Renal cortex interstitium (tissue), 11 donors: Measurements from ENCODE around the gene TEAD1. TPM values are rescaled to one million over a fixed set of nuclear protein-coding genes. Genes with fewer than 3 reads are reported as not detected.

Source experiments
- DNase-seq, 11 donors: peaks; one replicate each; pipeline ENCODE4 v3.0.0-alpha.2; 2013; ENCODE audit warnings: low read depth in 9 of 11, low spot score in 4 of 11; ENCODE audit errors: extremely low read depth in 1 of 11
- polyA plus RNA-seq, 3 donors: library from polyadenylated mRNA; unstranded; fragments of 120-200 nt; gene quantifications; one replicate each; pipeline ENCODE4 v1.2.1, GENCODE V29; 2013; ENCODE audit not compliant: insufficient read length in 3 of 3

Gene TEAD1
- polyA plus RNA-seq, 3 donors = 88.2 to 109 (median 92.8) TPM

DNA sequence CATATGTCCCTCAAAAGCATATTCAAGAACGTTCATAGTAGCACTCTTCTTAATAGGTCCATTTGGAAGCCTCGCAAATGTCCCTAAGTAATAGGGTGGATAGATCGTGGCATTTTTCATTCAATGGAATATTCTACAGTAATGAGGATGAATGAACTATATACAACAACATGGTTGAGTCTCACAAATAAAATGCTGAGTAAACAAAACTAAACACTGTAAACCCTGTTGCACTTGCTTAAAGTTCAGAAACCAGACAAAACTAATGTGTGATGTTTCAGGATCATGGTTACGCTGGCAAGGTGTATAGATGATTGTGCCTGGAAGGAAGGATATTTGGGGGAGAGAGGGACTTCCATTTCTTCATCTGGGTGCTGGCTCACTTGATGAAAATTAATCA lies 244.4 kb downstream of the TEAD1 start:
- no peak for DNase-seq

DNA sequence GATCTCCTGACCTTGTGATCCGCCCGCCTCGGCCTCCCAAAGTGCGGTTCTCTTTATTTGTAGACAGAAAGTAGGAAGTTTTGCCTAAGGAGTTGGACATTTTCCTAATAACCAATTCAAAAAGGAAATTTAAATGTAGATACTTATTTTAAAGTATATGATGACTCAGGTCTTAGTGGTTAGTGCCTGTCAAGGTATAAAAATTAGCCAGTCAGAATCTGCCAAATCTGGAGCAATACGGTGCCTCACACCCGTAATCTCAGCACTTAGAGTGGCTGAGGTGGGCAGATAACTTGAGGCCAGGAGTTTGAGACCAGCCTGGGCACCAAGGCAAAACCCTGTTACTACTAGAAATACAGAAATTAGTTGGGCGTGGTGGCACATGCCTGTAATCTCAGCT lies 248.2 kb downstream of the TEAD1 start:
- no peak for DNase-seq

DNA sequence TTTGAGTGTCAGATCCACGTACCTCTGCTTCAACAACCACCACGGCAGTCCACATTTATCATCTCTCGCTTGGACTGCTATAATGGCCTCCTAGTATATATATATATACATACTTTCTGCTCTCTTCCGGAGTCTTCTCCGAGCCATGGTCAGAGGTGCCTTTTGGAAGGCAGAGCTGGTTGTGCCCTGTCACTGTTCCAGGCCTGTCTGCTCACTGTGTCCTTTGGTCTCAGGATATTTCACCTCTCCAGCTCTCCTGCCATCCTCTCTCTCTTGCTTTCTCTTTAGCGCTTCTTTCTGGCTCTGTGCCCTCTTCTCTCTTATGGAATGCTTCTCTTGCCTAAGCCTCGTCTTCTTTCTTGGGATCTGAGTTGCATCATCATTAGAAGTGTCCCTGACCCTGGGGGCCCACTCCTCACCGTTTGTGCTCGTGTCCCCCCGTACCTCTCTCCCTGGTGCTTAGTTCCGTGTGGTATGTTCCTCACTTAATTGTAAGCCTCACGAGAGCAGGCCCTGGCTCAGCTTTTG lies 248.8 kb downstream of the TEAD1 start:
- no peak for DNase-seq

DNA sequence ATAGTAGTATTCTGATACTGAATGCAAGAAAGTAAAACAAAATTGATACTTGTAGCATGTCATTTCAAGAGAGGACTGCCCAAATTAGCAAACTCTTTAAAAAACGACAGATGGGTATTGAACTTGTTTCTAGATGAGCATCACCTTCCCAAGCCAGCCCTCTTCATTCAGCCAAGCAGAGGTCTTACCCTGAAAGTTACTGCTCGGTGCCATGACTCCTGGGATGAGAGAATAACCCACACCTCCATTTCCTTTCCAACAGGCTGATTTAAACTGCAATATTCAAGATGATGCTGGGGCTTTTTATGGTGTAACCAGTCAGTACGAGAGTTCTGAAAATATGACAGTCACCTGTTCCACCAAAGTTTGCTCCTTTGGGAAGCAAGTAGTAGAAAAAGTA lies 250.4 kb downstream of the TEAD1 start:
- no peak for DNase-seq

DNA sequence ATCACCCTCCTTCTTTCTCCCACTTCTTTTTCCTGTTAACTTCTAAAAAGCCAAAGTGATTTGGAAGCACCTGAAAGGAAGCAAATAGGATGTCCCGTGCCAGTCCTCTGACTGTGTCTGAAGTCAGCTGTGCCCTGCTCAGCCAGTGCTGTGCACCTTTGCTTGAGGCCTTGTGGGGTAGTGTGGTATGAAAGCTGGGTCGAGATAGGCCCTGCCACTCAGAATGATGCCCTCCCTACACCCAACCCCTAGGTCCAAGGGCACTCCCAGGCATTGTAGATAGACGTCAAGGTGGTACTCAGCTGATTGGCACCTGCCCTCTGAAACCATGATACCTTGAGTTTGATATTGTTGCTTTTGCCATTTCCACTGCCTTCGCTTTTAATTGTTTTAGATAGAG lies 251.3 kb downstream of the TEAD1 start:
- DNase-seq = no peak

DNA sequence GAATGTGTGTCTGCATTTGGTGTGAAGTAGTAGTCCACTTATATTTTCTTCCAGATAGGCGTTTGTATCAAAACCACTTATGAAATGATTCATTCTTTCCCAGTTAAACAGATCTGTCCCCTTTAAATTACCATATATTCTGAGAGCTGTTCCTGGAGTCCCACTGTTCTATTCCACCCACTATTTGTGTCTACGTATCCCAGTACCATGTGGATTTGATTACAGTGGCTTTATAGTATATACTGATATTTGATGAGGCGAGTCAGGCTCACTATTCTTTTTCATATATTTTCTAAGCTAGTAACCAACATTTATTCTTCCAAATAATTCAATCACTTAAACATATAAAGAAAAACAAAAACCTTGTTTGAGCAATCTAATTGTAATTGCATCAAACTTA lies 253.0 kb downstream of the TEAD1 start:
- DNase-seq = no peak

DNA sequence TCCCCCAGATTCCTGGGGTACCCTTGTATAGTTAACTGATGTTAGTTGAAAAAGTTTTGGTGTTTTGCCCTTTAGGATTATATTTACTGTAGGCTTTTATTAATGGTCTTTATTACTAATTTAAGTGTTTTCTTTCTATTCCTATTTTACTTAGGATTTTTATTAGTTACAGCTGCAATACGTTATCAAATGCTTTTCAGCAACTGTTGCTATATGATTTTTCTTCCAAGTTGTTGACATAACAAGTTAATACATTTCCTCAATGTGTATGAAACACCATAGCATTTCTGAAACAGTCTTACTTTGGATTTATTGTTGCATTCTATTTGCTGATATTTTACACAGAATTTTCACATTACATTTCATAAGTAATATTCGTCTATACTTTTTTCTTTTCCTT lies 253.7 kb downstream of the TEAD1 start:
- DNase-seq = no peak

DNA sequence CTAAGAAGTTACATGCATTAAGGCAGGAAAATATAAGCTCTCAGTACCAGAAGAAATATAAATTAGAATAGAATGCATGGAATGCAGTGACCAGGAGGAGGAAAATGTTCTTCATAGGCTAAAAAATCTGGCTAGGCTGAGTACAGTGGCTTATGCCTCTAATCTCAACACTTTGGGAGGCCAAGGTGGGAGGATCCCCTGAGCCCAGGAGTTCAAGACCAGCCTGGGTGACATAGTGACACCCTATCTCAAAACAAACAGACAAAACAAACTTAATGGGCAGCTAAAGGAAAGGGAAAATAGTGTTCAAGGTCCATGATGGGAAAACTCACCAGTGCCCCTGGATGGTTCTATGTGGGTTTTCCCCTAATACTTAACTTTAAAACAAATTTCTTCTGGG lies 256.6 kb downstream of the TEAD1 start:
- DNase-seq = no peak

DNA sequence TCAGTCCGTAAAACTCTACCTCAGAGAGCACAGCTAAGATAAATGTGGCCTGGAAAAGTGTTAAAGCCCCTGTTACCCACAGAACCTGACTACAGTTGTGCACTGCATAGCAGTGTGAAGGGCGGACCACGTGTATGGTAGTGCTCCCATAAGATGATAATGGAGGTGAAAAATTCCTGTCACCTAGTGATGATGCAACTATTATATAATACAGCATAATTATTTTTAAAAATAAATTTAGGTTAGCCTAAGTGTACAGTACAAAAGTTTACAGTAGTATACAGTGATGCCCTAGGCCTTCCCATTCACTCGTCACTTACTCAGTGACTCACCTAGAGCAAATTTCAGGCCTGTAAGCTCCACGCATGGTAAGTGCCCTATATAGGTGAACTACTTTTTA lies 258.3 kb downstream of the TEAD1 start:
- no peak for DNase-seq

DNA sequence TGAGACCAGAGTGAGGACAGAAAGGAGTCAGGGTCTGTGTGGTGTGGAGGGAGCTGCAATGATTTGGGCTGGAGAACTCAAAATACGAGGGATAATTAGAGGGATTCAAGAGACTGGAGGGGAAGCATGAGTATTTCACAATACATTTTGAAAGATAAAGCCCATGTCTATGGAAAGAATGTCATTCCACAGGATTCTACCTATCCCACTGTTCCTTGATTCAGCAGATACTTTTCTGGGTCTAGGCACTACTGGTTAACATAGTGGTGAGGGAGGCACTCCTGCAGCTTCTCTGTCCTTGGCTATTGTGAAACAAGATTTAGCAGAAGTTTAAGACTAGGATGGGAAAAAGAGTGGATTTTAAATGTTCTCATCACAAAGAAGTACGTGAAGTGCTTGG lies 262.0 kb downstream of the TEAD1 start:
- DNase-seq = no peak

DNA sequence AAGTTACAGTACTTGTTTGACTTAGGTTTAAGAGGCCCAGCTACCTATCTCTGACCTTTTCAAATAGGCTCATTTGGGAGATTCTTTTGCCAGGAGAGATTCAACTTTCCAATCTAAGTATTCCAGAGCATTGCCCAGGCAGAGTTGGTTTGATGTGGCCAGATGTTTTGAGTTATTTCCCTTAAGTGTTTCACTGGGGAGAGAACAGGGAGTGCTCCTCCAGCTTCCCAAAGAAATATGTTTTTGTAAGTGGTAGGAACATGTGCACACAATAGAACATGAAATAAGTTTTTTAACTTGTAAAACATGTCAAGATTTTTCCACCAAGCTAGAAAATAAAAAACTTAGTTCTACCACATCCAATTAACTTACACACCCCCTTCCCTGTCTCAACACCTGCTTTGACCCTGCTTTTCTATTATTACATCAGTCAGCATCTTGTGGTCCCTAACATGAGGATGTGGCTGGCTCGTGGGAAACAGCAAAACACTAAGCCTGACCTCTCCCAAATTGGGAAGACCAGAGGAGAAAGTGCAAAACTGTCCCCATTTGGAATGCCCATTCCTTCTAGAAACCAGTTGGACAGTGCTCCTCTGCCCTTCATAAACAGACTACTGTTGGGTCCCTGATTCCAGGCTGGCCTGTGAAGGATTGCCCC lies 264.5 kb downstream of the TEAD1 start:
- DNase-seq = no peak

DNA sequence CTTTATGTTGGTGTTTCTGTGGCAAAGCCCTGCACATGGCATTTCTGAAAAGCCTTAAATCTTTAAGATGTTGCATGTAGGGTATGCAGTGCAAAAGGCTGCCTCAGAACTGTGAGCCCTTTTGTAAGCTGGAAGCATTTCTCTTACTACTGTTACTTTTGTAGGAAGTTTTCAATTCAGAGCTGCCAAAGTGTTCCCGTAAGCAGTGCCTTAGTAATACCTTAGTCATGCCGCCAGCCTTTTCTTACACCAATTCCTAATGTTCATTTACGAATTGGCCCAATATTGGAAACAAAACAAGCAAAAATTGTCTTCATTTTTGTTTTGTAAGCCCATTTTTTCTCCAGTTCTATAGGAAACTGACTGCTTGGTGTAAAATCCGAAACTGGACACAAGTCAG lies 267.4 kb downstream of the TEAD1 start:
- no peak for DNase-seq

DNA sequence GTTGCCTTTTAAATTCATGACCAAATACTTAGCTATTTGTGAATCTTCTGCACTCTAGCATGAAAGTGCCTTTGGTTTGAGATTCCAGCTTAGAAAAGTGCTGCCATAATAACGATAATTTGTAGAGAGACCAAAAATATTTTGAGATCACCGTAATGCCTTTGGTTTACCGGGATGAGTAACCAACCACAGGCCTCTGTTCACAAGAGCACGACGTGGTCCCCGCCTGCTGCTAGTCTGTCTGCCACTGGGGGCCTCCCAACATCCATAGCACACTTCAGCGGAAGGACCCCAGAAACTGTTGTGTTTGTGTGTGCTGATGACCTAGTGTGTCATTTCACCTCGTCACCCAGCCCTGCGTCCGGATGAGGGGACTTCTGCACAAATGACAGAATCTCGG lies 267.9 kb downstream of the TEAD1 start:
- no peak for DNase-seq

DNA sequence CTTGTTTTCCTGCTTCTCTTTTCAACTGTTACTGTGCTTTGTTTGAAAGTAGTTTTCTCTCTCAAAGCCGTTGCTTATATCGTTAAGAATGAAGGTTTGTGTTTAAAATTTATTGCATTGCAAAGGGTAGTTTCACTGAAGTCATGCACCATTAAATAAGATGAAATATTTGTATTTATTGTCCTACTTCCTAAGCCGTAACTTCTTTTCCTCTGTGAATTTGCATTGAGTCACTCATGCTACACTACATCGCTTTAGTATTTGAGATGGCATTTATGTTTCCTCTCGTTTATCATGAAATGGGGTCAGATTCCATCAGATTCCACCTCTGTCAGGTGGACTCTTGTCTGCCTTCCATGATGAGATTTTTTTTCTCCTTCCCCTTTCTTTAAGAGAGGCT lies 269.1 kb downstream of the TEAD1 start:
- peak in 2 of 11 donors; percentile 15 to 20 for DNase-seq

DNA sequence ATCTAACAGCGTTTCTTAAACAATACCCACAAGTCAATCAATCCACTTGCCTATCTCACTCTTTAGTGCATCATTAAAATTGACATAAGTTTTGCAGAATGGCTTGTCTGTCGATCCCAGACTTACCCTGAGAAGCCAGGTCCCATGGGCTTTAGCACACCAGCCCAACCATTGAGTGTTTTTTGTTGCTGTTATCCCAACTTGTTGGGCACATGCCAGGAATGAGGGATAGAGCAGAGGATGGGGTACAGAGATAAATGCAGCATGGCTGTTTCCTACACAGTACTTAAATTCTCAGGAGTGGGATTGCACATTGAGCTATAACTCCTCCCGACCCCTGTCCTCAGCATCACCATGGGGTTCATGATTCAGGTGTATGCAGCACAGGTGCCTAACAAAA lies 270.7 kb downstream of the TEAD1 start:
- no peak for DNase-seq

DNA sequence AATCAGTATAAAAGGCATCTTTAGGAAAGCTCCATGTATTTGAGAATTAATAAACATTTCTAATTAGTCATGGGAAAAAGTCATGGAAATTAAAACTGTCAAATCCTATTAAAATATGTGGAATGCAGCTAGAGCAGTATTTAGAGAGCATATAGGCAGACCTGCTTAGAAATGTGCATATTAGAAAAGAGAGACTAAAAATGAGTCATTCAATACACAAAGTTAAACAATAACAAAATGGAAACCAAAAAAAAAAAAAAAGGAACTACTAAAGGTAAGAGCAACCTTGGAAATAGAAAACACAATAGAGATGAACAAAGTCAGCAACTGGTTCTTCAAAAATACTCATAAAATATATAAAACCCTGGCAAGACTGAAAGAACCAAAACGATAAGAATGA lies 275.2 kb downstream of the TEAD1 start:
- no peak for DNase-seq

DNA sequence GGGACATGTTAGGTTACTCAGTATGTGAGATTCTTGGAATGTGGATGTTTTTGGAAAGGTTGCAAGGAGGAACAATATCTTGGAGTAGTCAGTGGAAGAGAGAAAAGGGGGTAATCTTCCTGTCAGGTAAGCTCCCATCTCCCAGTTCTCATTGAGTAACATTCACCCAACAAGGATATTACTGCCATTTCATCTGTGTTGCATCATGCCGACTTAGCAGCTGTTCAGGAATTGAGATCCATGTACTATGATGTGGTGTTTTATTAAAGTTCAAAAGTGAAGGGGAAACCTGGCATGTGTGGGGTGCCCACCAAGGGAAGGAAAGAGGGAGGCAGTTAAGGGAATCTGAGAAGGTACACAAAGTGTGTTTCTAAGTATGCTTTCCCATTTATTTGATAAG lies 276.4 kb downstream of the TEAD1 start:
- no peak for DNase-seq

DNA sequence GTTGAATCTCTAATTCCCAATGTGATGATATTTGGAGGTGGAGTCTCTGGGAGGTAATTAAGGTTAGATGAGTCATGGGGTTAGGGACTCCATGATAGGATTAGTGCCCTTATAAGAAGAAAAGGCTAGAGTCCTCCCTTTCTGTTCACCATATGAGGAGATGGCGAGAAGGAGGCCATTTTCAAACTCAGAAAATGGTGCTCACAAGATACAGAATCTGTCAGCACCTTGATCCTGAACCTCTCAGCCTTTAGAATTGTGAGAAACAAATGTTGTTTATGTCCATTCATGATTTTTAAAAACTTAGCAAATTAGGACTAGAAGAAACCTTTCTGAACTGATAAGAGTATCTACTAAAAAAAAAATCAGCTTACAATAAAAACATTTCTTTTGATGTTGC lies 277.2 kb downstream of the TEAD1 start:
- DNase-seq = no peak

DNA sequence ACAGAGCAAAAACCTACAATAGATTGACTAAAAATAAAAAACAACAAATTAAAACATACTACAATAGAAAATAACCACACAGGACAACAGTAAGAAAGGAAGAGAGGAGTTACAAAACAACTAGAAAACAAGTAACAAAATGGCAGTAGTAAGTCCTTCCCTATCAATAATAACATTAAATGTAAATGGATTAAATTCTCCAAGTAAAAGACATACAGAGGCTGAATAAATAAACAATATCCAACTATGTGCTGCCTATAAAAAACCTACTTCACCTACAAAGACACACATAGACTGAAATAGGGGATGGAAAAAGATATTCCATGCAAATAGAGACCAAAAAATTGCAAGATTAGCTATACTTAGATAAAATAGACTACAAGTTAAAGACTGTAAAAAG lies 277.9 kb downstream of the TEAD1 start:
- no peak for DNase-seq

DNA sequence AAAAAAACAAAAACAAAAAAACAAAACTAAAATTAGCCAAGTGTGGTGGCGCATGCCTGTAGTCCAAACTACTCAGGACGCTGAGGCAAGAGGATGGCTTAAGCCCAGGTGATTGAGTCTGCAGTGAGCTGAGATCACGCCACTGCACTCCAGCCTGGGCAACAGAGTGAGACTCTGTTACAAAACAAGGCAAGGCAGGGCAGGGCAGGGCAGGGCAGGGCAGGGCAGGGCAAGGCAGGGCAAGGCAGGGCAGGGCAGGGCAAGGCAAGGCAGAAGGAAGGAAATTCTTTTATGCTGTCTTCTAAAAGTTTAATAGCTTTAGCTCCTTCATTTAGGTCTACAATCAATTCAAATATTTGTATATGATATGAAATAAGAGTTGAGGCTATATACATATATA lies 284.8 kb downstream of the TEAD1 start:
- no peak for DNase-seq

DNA sequence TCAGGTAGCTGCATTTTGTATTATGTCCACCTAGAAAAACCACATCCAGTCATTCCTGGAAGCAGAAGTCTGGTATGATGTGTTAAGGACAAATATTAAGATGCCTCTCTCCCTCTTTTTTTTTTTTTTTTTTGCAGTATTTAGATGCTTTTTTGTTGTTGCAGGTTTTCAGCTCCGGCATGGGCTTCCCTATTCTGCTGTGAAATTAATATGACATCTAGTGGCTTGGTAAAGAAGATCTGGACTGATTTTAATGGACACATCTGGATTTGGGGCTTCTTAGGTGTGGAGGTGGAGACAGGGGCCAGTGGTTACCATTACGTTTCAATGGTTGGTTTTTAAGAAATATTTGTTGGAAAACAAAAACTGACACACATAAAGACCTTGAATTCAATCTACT lies 287.4 kb downstream of the TEAD1 start:
- DNase-seq = no peak

DNA sequence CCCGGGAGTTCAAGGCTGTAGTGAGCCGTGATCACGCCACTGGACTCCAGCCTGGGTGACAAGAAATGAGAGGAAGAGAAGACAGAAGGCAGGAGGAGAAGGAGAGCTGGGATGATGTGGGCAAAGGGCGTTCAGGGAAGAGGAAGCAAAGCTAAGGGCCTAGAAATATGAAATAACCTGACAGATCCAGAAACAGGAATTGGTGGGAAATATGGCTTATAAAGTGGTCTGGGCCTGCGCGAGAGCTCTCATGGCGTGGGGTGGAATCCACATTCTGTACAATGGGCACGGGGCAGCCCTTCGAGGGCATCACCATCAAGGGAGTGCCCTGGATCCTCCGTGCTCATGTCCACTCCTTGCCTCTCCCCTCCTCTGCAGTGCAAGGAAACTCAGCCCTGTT lies 288.1 kb downstream of the TEAD1 start:
- DNase-seq = no peak
